ENCODE data around the gene CYP2S1. TPM values are rescaled to one million over a fixed set of nuclear protein-coding genes. Genes with fewer than 3 reads are reported as not detected.
"Not testable (repeated sequence)": the region's sequence is repeated elsewhere in the genome, so short reads cannot be mapped to it uniquely, and the experiment has no call there.

The CYP2S1 gene, protein sequence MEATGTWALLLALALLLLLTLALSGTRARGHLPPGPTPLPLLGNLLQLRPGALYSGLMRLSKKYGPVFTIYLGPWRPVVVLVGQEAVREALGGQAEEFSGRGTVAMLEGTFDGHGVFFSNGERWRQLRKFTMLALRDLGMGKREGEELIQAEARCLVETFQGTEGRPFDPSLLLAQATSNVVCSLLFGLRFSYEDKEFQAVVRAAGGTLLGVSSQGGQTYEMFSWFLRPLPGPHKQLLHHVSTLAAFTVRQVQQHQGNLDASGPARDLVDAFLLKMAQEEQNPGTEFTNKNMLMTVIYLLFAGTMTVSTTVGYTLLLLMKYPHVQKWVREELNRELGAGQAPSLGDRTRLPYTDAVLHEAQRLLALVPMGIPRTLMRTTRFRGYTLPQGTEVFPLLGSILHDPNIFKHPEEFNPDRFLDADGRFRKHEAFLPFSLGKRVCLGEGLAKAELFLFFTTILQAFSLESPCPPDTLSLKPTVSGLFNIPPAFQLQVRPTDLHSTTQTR
- total RNA-seq (not detected), polyA plus RNA-seq (not detected), total RNA-seq (0 reads per million in 6 experiments)

DNA sequence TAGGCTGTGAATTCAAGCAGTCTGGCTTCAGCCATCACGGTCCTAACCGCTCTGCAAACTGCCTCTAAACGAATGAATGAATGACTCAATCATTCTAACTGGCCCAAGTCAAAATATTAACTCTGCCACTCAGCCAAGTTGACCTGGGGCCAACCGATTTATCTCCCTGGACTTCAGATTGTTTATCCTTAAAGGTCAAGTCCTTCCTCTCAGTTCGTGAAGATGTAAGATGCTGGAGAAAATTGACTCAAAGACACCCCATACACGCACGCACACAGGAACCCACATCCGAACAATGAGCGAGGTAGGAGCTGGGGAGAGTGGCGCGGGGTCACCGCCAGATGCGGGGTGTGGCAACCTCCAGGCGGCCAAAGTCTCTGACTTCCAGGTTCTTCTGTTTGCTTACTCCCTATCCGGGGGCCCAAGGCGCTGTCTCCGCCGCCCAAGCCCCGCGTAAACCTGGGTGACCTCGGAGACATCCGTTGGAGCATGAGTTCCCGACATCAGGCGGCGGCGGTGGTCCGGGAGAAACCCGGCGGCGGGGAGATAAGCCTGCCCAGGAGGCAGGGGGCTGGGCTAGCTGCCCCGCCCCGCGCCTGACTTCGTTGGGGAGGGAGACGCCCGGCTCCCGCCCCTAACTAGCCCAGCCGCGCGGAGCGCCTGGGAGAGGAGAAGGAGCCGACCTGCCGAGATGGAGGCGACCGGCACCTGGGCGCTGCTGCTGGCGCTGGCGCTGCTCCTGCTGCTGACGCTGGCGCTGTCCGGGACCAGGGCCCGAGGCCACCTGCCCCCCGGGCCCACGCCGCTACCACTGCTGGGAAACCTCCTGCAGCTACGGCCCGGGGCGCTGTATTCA lies at the start of gene CYP2S1:
Gene CYP2S1 (plus strand): TSS at position 646 of the 856 bp plus-strand sequence. CDS start 46 bp downstream, at position 692.
- Mint-ChIP-seq H3K4me1 (peaks cover 11 to 22% (median 15%) of the 10 kb centered on the region in 4 donors), H3K27me3 (peaks cover 28 to 78% (median 38%) of the 10 kb centered on the region in 5 donors), H3K4me3 (peak within 1 kb of the TSS in 9 of 10 donors; percentile 19 to 72 (median 52)), H3K27ac (peak within 1 kb of the TSS in 3 of 10 donors; percentile 60 to 85 (median 81)), H3K9me3 (no peaks in the 10 kb centered on the region), H3K36me3 (peaks cover 0 to 6% (median 0%) of the 10 kb centered on the region in 3 donors)
- POLR2A ChIA-PET, result no interaction called here
- ATAC-seq, result peak; percentile 68 to 72
- peak in 2 of 10 donors; percentile 14 to 21 for DNase-seq

DNA sequence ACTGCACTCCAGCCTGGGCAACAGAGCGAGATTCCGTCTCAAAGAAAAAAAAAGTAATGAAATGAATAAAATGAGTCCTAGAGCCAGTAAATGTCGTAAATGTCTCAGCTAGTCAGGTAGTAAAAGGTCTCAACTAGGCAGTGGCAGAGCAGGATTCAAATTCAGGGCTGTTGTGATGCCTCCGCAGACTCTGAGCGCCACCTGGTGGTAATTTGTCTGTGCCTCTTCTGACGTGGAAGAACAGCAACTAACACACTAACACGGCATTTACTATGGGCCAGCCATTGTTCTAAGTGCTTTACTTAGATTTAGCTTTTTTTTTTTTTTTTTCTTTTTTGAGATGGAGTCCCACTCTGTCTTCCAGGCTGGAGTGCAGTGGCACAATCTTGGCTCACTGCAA lies 48.6 kb upstream of the CYP2S1 start:
- H3K4me3 Mint-ChIP-seq, result no peak overlapping the region
- H3K27me3 Mint-ChIP-seq, result peaks cover 5 to 21% (median 10%) of the 10 kb centered on the region in 5 donors
- H3K9me3 Mint-ChIP-seq, result peaks cover 0 to 2% (median 0%) of the 10 kb centered on the region in 9 donors
- H3K27ac Mint-ChIP-seq, result peak overlapping the region in 6 of 10 donors; percentile 10 to 87 (median 73)
- peaks cover 0 to 2% (median 0%) of the 10 kb centered on the region in 4 donors for H3K4me1 Mint-ChIP-seq
- DNase-seq (peak; percentile 73 to 94 (median 84)), ATAC-seq (peak; percentile 98 to 99)
- POLR2A ChIA-PET, result interaction anchor here (0.7 to 1.5 kb wide), 3 partner anchors 21 to 481 kb away, joined by 4 to 5 read pairs (median 4); no protein-coding TSS in a partner anchor
- H3K36me3 Mint-ChIP-seq, result no peaks in the 10 kb centered on the region

DNA sequence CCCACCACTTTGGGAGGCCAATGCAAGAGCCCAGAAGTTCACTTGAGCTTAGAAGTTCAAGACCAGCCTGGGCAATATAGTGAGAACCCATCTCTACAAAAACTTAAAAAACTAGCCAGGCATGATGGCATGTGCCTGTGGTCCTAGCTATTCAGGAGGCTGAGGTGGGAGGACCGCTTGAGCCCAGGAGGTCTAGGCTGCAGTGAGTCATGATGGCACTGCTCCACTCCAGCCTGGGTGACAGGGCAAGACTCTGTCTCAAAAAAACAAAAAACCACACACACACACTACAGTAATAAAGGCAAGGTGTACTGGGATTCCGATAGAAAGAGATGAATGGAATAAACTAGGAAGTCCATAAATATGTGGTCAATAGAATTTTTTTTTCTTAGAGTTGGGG lies 43.2 kb upstream of the CYP2S1 start:
- Mint-ChIP-seq H3K36me3 (no peaks in the 10 kb centered on the region), H3K9me3 (no peaks in the 10 kb centered on the region), H3K4me3 (no peak overlapping the region), H3K27ac (no peak overlapping the region), H3K4me1 (no peaks in the 10 kb centered on the region), H3K27me3 (peaks cover 5 to 17% (median 9%) of the 10 kb centered on the region in 5 donors)
- DNase-seq, result no peak
- no peak for ATAC-seq
- POLR2A ChIA-PET, result interaction anchor here (0.6 to 0.7 kb wide), 2 partner anchors 8 to 371 kb away, joined by 4 to 5 read pairs; no protein-coding TSS in a partner anchor

DNA sequence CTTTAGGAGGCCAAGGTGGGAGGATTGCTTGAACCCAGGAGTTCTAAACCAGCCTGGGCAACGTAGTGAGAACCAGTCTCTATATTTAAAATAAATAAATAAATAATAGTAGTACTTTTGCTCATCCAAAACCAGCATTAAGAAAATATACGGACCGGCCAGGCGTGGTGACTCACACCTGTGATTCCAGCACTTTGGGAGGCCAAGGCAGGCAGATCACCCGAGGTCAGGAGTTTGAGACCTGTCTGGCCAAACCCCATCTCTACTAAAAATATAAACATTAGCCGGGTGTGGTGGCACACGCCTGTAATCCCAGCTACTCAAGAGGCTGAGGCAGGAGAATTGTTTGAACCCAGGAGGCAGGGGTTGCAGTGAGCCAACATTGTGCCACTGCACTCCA lies 42.0 kb upstream of the CYP2S1 start:
- not testable (repeated sequence) for H3K9me3 Mint-ChIP-seq, H3K27ac Mint-ChIP-seq, H3K4me1 Mint-ChIP-seq, H3K36me3 Mint-ChIP-seq, ATAC-seq, DNase-seq, H3K4me3 Mint-ChIP-seq
- H3K27me3 Mint-ChIP-seq, result peaks cover 5 to 12% (median 9%) of the 10 kb centered on the region in 5 donors
- POLR2A ChIA-PET, result interaction anchor here (1.0 kb wide), 1 partner anchor 9 kb away, joined by 3 read pairs; no protein-coding TSS in a partner anchor

DNA sequence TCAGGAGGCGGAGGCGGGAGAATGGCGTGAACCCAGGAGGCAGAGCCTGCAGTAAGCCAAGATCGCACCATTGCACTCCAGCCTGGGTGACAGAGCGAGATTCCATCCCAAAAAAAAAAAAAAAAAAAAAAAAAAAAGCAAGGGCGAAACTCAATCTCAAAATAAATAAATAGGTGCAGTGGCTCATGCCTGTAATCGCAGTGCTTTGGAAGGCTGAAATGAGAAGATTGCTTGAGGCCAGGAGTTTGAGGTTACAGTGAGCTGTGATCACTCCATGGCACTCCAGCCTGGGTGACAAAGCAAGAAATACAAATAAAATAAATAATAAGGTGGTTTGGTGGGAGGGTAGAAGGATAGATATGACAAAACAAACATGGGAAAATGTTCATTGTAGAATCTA lies 39.0 kb upstream of the CYP2S1 start:
- no peaks in the 10 kb centered on the region for H3K36me3 Mint-ChIP-seq
- H3K27me3 Mint-ChIP-seq, result peaks cover 0 to 5% (median 0%) of the 10 kb centered on the region in 5 donors
- H3K27ac Mint-ChIP-seq, result no peak overlapping the region
- H3K9me3 Mint-ChIP-seq, result peaks cover 0 to 2% (median 0%) of the 10 kb centered on the region in 9 donors
- ATAC-seq (no peak), DNase-seq (no peak)
- H3K4me1 Mint-ChIP-seq, result no peaks in the 10 kb centered on the region
- H3K4me3 Mint-ChIP-seq, result no peak overlapping the region
- POLR2A ChIA-PET, result no interaction called here

DNA sequence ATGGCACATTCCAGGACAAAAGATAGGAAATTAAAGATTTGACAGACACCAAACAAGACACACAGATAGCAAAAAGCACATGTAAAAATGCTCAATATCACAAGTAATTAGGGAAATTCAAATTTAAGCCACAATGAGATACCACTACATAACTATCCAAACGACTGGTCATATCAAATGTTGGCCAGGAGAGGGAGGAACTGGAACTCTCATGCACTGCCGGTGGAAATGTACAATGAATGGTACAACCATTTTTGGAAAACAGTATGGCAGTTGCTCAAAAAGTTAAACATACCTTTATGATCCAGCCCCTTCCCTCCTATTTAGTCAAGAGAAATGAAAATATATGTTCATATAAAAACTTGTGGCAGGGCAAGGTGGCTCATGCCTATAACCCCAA lies 36.8 kb upstream of the CYP2S1 start:
- Mint-ChIP-seq H3K4me1 (no peaks in the 10 kb centered on the region), H3K27me3 (peaks cover 0 to 1% (median 0%) of the 10 kb centered on the region in 5 donors), H3K27ac (peak overlapping the region in 1 of 10 donors; percentile 27), H3K36me3 (no peaks in the 10 kb centered on the region), H3K9me3 (peaks cover 0 to 2% (median 0%) of the 10 kb centered on the region in 9 donors), H3K4me3 (no peak overlapping the region)
- POLR2A ChIA-PET, result no interaction called here
- DNase-seq (no peak), ATAC-seq (no peak)

DNA sequence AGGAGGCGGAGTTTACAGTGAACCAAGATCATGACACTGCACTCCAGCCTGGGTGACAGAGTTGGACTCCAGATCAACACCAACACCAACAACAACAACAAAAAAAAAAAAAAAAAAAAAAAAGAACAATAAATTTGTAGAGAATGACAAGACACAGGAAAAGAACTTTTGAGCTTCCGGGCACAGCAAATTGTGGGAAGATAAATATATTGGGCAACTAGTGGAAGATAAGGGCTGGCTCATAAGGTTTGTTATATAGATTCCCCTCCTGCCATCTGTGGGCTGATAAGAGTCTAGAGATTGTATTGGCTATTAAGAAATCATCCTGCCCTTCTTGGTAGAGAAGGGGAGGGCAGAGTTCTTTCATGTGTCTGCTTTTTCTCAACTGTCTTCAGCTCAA lies 33.1 kb upstream of the CYP2S1 start:
- Mint-ChIP-seq H3K36me3 (no peaks in the 10 kb centered on the region), H3K4me1 (no peaks in the 10 kb centered on the region), H3K9me3 (peaks cover 0 to 2% (median 0%) of the 10 kb centered on the region in 9 donors), H3K4me3 (no peak overlapping the region), H3K27me3 (no peaks in the 10 kb centered on the region), H3K27ac (no peak overlapping the region)
- DNase-seq, result no peak
- ATAC-seq, result no peak
- POLR2A ChIA-PET, result interaction anchor here (0.6 to 1.1 kb wide), 2 partner anchors 9 to 103 kb away, joined by 3 to 4 read pairs; no protein-coding TSS in a partner anchor

DNA sequence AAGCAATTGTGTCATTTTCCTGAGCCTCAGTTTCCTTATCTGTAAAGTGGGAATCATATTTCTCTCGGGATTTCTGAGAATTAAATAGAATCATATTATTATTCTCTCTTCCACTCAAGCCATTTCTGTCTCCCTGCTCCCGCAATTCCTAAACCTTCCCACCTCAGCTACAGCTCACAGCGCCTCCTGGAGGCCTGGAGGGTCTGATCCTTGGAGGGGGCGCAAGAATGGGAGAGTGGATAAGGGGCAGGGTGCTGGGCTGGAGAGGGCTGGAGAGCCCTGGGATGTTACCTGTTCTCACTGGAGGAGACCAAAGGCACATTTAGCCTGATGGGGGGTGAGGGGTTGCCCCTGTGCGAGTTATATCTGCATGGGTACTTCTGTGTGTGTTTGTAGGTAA lies 31.1 kb upstream of the CYP2S1 start:
- Mint-ChIP-seq H3K27ac (no peak overlapping the region), H3K9me3 (no peaks in the 10 kb centered on the region), H3K27me3 (no peaks in the 10 kb centered on the region), H3K4me1 (no peaks in the 10 kb centered on the region), H3K4me3 (no peak overlapping the region), H3K36me3 (no peaks in the 10 kb centered on the region)
- POLR2A ChIA-PET, result no interaction called here
- DNase-seq (no peak), ATAC-seq (no peak)

DNA sequence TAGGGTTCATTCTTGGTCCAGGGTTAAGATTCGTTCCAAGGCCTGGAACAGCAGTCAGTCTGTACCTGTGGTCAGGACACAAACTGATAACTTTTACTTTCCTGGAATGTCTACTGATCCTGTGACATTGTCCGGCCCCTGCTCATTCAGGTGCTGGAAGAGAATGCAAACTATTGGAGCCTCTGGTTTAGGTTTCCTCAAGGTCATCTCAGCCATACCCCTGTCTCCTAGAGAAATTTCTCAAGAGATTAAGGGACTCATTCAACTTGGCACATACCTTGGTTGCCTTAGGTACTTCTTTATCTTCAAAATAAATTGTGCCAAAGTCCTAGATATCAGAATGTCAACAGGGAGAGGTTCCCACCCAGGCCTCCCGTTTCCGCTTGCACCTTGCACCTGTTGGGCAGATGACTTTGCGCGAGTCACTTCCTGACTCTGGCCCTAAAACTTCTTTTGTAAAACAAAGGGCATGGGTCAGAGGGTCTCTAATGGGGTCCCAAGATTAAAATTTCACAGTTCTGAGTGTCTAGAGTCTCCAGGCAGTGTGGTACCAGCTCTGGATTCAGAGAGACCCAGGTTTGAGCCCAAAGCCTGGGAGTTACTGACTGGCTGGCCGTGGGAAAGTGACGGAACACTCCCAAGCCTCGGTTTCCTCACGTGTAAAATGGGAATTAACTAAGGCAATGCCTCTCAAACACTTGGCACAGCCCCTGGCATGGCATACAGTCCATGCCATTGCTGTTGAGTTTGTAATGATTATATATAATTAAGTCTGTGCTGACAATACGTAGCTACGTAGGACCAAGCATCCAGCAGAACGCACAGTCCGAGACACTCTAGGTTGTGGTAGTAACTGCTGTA lies 25.8 kb upstream of the CYP2S1 start:
- no peaks in the 10 kb centered on the region for H3K9me3 Mint-ChIP-seq

DNA sequence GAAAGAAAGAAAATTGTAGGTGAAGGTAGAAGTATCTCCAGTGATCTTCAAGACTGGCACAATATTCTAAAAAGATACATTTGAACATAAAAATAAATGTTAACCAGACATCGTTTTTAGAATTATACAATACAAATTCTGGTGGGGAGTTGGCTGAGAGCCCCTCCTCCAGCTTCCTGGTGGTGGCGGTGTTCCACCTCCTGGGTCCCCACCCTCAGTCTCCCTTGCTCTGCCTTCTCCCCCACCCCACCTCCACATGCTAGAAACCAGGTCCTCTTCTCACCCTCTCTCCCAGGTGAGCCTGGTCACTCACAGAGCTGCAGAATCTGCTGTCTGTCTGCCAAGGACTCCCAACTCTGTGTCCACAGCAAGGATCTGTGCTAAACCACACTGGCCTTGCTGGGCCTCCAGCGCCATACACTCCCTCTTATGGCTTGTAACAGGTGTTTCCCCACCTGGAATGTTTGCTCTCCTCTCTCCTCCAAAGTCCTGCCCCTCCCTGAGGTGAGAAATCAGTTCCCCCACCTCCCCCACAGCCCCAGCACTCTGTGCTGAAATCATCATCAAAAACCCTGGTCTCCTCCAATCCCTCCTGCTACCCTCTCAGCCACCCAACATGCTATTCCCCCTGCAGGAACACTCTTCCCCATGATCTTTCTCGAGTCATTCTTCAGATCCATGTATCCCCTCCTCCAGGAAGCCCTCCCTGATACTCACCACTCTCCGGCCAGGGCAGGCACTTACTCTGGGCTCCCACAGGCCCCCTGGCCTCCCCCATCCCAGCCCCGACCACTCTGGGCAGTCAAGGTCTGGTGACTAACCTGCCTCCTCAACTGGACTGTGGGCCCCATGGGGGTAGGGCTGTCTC lies 20.5 kb upstream of the CYP2S1 start:
- Mint-ChIP-seq H3K4me1 (peaks cover 17 to 23% (median 20%) of the 10 kb centered on the region in 4 donors), H3K4me3 (no peak overlapping the region), H3K36me3 (no peaks in the 10 kb centered on the region), H3K9me3 (no peaks in the 10 kb centered on the region), H3K27ac (peak overlapping the region in 2 of 10 donors; percentile 8 to 83), H3K27me3 (peaks cover 0 to 2% (median 0%) of the 10 kb centered on the region in 5 donors)
- no peak for DNase-seq
- no peak for ATAC-seq
- POLR2A ChIA-PET, result interaction anchor here (0.7 to 1.1 kb wide), 2 partner anchors 136 to 507 kb away, joined by 3 to 4 read pairs; no protein-coding TSS in a partner anchor

More for the DNA sequence above, 25.8 kb upstream of the CYP2S1 start:
- Mint-ChIP-seq H3K27ac (no peak overlapping the region), H3K4me3 (no peak overlapping the region), H3K27me3 (peaks cover 0 to 2% (median 0%) of the 10 kb centered on the region in 5 donors), H3K36me3 (no peaks in the 10 kb centered on the region), H3K4me1 (peaks cover 0 to 3% (median 0%) of the 10 kb centered on the region in 4 donors)
- ATAC-seq (no peak), DNase-seq (no peak)
- POLR2A ChIA-PET, result no interaction called here

All from naive thymus-derived CD8-positive, alpha-beta T cell (primary cell).